ENCODE measurements around the gene SRRM2.

The SRRM2 gene

DNA sequence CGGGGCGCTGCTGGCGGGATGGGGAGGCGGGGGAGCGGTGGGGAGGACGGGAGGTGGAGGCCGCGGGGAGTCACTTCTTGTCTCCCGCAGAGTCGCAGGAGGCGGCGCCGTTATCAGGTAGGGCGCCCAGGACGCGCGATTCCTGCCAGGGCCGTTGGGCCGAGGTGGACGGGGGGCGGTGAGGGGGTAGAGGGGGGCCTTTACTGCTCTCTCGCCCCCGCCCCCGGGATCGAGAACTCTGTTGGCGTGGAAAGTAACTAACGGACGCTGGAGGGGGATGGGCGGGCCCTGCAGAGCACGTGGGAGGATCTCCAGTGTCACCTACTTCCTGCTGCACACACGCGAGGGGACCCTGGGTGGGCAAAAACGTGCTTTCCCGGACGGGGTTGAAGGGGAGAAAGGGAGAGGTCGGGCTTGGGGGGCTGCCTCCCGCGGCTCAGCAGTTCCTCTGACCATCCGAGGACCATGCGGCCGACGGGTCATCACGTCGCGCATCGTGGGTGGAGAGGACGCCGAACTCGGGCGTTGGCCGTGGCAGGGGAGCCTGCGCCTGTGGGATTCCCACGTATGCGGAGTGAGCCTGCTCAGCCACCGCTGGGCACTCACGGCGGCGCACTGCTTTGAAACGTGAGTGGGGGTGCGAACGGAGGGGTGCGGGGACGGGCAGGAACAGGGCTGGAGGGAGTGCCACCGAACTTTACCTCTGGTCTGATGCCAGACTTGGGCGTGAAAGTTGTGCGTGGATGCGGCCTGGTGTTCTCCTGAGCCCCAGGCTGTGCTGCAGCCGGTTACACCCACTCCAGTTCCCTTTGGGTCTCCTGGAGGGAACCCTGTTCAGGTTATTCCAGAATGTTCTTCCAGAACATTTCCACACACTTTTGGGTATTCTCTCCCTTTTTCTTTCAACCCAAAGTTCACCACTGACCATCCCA is 65.2 kb downstream of the SRRM2 start:
- no peak overlapping the region for H3K27ac ChIP-seq

DNA sequence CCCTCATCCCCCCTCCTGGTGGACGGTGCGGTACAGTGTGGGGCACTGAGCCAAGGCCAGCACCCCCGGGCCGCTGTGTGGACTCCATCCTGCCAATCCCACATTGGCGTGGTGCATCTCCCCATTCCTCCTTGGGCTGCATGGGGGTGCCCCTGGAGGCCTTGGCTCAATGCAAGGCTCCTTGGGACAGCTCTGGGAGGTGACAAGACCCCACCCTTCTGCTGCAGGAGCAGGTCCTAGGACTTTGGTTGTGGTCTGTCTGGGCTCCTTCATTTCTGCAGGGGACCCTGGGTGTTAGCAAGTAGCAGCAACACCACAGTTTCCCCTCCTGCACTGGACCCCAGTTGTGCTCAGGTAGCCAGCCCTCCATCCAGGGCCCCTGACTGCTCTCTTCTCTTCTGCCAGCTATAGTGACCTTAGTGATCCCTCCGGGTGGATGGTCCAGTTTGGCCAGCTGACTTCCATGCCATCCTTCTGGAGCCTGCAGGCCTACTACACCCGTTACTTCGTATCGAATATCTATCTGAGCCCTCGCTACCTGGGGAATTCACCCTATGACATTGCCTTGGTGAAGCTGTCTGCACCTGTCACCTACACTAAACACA is 65.9 kb downstream of the SRRM2 start:
- TF ChIP-seq, protein P1, sequence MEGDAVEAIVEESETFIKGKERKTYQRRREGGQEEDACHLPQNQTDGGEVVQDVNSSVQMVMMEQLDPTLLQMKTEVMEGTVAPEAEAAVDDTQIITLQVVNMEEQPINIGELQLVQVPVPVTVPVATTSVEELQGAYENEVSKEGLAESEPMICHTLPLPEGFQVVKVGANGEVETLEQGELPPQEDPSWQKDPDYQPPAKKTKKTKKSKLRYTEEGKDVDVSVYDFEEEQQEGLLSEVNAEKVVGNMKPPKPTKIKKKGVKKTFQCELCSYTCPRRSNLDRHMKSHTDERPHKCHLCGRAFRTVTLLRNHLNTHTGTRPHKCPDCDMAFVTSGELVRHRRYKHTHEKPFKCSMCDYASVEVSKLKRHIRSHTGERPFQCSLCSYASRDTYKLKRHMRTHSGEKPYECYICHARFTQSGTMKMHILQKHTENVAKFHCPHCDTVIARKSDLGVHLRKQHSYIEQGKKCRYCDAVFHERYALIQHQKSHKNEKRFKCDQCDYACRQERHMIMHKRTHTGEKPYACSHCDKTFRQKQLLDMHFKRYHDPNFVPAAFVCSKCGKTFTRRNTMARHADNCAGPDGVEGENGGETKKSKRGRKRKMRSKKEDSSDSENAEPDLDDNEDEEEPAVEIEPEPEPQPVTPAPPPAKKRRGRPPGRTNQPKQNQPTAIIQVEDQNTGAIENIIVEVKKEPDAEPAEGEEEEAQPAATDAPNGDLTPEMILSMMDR (conservative IDR thresholded peaks at IDR 0.05), result no peak
- no peak overlapping the region for H3K27ac ChIP-seq

More for the DNA sequence above, 65.2 kb downstream of the SRRM2 start:
- TF ChIP-seq, protein P1 (conservative IDR thresholded peaks at IDR 0.05), result no peak

DNA sequence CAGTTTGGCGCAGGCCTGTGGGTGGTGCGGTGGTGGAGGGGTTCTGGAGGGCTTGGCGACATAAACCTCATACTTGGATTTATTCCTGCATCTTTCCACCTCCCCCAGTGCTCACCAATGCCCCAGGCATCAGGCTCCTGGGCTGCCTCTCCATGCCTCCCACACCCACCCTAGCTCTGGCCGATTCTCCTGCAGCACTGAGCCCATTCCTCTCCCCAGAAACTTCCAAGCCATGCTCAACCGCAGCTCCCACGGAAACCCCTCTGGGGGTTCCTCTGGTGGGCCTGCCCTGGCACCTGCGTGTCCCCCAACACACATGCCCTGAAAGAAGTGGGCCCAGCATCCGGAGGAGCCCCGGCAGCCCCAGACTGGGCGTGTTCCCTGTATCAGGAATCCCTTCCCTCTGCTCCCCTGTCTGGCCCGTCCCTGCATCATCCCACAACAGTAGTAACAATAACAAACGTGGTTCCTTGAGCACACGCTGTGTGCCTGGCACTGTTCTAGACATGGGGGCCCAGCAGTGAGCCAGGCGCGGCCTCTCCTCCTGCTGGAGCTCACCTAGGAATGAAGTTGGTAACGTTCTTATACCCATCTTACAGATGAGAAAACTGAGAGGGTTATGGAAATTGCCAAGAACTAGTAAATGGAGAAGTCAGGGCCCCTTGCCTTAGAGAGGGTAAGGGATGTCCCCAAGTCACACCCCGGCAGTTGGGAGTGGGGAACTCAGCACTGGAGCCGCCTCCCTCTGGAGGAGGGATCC is 66.9 kb downstream of the SRRM2 start:
- no peak overlapping the region for H3K27ac ChIP-seq
- TF ChIP-seq, protein P1 (conservative IDR thresholded peaks at IDR 0.05), result no peak

DNA sequence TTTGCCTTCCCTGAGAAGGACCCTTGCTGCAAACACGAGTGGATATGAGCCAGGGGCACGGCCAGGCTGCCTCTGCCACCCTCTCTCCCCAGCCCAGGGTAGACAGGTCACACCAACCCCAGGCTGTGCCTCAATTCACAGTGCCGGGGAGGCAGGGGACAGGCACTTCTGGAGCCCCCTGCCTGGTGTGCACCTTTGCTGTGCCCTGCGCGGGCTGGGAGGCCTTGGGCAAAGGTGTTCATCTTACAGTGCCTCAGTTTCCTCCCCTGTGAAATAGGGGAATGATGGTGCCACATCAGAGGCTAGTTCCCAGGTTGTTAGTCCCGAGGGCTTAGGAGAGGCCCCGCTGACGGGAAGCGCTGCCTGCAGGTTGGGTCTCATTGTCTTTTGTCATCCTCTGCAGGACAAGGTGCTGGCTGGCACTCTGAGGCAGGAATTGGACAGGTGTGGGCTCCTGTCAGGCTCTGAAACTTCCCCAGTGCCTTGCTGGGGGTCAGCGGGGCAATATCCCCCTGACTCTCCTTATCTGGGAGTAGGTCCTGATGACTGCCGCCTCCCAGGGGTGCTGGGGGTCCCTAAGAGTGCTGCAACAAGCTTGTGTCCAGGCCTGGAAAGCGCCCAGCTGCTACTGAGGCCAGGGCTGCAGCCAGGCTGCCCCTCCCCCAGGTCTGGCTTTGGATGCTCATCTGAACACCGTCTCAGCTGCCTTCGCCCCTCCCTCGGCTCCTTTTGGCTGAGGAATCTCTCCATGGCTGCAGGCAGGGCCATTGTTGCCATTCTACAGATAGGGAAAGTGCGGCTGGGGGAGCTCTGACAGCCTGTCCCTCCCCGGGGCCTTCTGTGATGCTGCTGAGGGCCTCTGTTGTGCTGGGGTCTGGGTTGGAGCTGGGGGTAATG is 67.7 kb downstream of the SRRM2 start:
- TF ChIP-seq, protein P1 (conservative IDR thresholded peaks at IDR 0.05), result no peak
- H3K27ac ChIP-seq, result no peak overlapping the region

Data from VCaP (cell line).